ENCODE measurements around the gene NOD1.

NOD1 gene

GRCh38 chr7:30382607-30383006 is 96.0 kb downstream of the NOD1 start:
- POLR2A ChIA-PET: no interaction called here

More at GRCh38 chr7:30382607-30383006, 96.0 kb downstream of the NOD1 start:
- TF ChIP-seq ZNF146 (tag by site-specific recombination; IDR thresholded peaks at IDR 0.05) (no peak), ZNF26 (tag by site-specific recombination; IDR thresholded peaks at IDR 0.05) (no peak), ZNF585B (tag by site-specific recombination; IDR thresholded peaks at IDR 0.05) (no peak), ZNF571 (tag by site-specific recombination; IDR thresholded peaks at IDR 0.05) (no peak), ZNF580 (tag by site-specific recombination; IDR thresholded peaks at IDR 0.05) (no peak), BCL11B (tag by site-specific recombination; IDR thresholded peaks at IDR 0.05; ENCODE audit: low read depth) (no peak), ZNF311 (tag by site-specific recombination; IDR thresholded peaks at IDR 0.05; ENCODE audit: borderline replicate concordance) (no peak), ZNF112 (tag by site-specific recombination; IDR thresholded peaks at IDR 0.05) (no peak), ZNF777 (tag by site-specific recombination; IDR thresholded peaks at IDR 0.05; ENCODE audit: borderline replicate concordance) (no peak), ZIC2 (tag by site-specific recombination; IDR thresholded peaks at IDR 0.05) (no peak), ZSCAN18 (tag by site-specific recombination; IDR thresholded peaks at IDR 0.05) (no peak), PATZ1 (tag by site-specific recombination; IDR thresholded peaks at IDR 0.05) (no peak), ZFP3 (tag by site-specific recombination; IDR thresholded peaks at IDR 0.05; ENCODE audit: low read depth) (no peak), ZNF174 (tag by site-specific recombination; IDR thresholded peaks at IDR 0.05) (no peak), ZNF514 (tag by site-specific recombination; IDR thresholded peaks at IDR 0.05) (no peak), KLF16 (tag by site-specific recombination; IDR thresholded peaks at IDR 0.05) (no peak)
- TF ChIP-seq, protein P1, sequence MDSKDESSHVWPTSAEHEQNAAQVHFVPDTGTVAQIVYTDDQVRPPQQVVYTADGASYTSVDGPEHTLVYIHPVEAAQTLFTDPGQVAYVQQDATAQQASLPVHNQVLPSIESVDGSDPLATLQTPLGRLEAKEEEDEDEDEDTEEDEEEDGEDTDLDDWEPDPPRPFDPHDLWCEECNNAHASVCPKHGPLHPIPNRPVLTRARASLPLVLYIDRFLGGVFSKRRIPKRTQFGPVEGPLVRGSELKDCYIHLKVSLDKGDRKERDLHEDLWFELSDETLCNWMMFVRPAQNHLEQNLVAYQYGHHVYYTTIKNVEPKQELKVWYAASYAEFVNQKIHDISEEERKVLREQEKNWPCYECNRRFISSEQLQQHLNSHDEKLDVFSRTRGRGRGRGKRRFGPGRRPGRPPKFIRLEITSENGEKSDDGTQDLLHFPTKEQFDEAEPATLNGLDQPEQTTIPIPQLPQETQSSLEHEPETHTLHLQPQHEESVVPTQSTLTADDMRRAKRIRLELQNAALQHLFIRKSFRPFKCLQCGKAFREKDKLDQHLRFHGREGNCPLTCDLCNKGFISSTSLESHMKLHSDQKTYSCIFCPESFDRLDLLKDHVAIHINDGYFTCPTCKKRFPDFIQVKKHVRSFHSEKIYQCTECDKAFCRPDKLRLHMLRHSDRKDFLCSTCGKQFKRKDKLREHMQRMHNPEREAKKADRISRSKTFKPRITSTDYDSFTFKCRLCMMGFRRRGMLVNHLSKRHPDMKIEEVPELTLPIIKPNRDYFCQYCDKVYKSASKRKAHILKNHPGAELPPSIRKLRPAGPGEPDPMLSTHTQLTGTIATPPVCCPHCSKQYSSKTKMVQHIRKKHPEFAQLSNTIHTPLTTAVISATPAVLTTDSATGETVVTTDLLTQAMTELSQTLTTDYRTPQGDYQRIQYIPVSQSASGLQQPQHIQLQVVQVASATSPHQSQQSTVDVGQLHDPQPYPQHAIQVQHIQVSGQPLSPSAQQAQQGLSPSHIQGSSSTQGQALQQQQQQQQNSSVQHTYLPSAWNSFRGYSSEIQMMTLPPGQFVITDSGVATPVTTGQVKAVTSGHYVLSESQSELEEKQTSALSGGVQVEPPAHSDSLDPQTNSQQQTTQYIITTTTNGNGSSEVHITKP (tag by site-specific recombination; IDR thresholded peaks at IDR 0.05): no peak
- Histone ChIP-seq H3K4me3 (ENCODE audit: low read depth, low read length) (no peak overlapping the region), H3K36me3 (ENCODE audit: control insufficient read depth in 2 of 2, insufficient read depth in 1 of 2, low read length in 2 of 2) (no peaks in the 10 kb centered on the region), H3K27ac (ENCODE audit: extremely low read depth, low read depth, low read length) (no peak overlapping the region), H3K9me3 (ENCODE audit: control insufficient read depth, insufficient read depth, low read depth, low read length) (no peaks in the 10 kb centered on the region), H3K4me1 (ENCODE audit: control insufficient read depth, insufficient read depth, low read length) (no peaks in the 10 kb centered on the region)
- CTCF ChIA-PET: no interaction called here

Measured in HEK293 (cell line).